ENCODE data around the gene CKAP2.
"Not testable (repeated sequence)": the region's sequence is repeated elsewhere in the genome, so short reads cannot be mapped to it uniquely, and the experiment has no call there.

Gene CKAP2

GRCh38 chr13:52505843-52506242 lies 50.6 kb downstream of the CKAP2 start:
- not testable (repeated sequence) for H3K27ac ChIP-seq (ENCODE audit: low read length); H3K4me1 ChIP-seq (ENCODE audit: low read length); H4K20me1 ChIP-seq (ENCODE audit: insufficient read depth, low read length); H2AFZ ChIP-seq (ENCODE audit: low read depth, low read length); H3K4me3 ChIP-seq (ENCODE audit: low read length); H3K79me2 ChIP-seq (ENCODE audit: low read length); H3K4me2 ChIP-seq (ENCODE audit: low read length); H3K27me3 ChIP-seq (ENCODE audit: low read depth, low read length); H3K9me3 ChIP-seq (ENCODE audit: insufficient read depth, low read length); H3K36me3 ChIP-seq (replicated peaks; ENCODE audit: low read depth, low read length); H3K9ac ChIP-seq (ENCODE audit: low read length)

- H3K36me3 ChIP-seq (replicated peaks; ENCODE audit: low read depth, low read length); H3K79me2 ChIP-seq (ENCODE audit: low read length); H2AFZ ChIP-seq (ENCODE audit: low read depth, low read length); H3K9me3 ChIP-seq (ENCODE audit: insufficient read depth, low read length); H4K20me1 ChIP-seq (ENCODE audit: insufficient read depth, low read length); H3K4me1 ChIP-seq (ENCODE audit: low read length); H3K4me2 ChIP-seq (ENCODE audit: low read length); H3K4me3 ChIP-seq (ENCODE audit: low read length); H3K27me3 ChIP-seq (ENCODE audit: low read depth, low read length); H3K9ac ChIP-seq (ENCODE audit: low read length); H3K27ac ChIP-seq (ENCODE audit: low read length): not testable (repeated sequence)
Observed at GRCh38 chr13:52509532-52509931, 54.3 kb downstream of the CKAP2 start.

GRCh38 chr13:52510221-52510797 lies 55.0 kb downstream of the CKAP2 start:
- not testable (repeated sequence) for H3K79me2 ChIP-seq (ENCODE audit: low read length); H3K9me3 ChIP-seq (ENCODE audit: insufficient read depth, low read length); H3K36me3 ChIP-seq (replicated peaks; ENCODE audit: low read depth, low read length); H3K27me3 ChIP-seq (ENCODE audit: low read depth, low read length); H3K27ac ChIP-seq (ENCODE audit: low read length); H3K4me2 ChIP-seq (ENCODE audit: low read length); H3K4me3 ChIP-seq (ENCODE audit: low read length); H3K4me1 ChIP-seq (ENCODE audit: low read length); H3K9ac ChIP-seq (ENCODE audit: low read length); H4K20me1 ChIP-seq (ENCODE audit: insufficient read depth, low read length); H2AFZ ChIP-seq (ENCODE audit: low read depth, low read length)

- H3K9me3 ChIP-seq (ENCODE audit: insufficient read depth, low read length); H3K79me2 ChIP-seq (ENCODE audit: low read length); H3K9ac ChIP-seq (ENCODE audit: low read length); H3K27ac ChIP-seq (ENCODE audit: low read length); H3K4me3 ChIP-seq (ENCODE audit: low read length); H3K4me2 ChIP-seq (ENCODE audit: low read length); H3K36me3 ChIP-seq (replicated peaks; ENCODE audit: low read depth, low read length); H3K4me1 ChIP-seq (ENCODE audit: low read length); H4K20me1 ChIP-seq (ENCODE audit: insufficient read depth, low read length); H2AFZ ChIP-seq (ENCODE audit: low read depth, low read length); H3K27me3 ChIP-seq (ENCODE audit: low read depth, low read length): not testable (repeated sequence)
Observed at GRCh38 chr13:52511598-52511997, 56.3 kb downstream of the CKAP2 start.

GRCh38 chr13:52513957-52514596 lies 58.8 kb downstream of the CKAP2 start:
- not testable (repeated sequence) for H3K9ac ChIP-seq (ENCODE audit: low read length); H3K9me3 ChIP-seq (ENCODE audit: insufficient read depth, low read length); H3K27me3 ChIP-seq (ENCODE audit: low read depth, low read length); H2AFZ ChIP-seq (ENCODE audit: low read depth, low read length); H4K20me1 ChIP-seq (ENCODE audit: insufficient read depth, low read length); H3K4me1 ChIP-seq (ENCODE audit: low read length); H3K27ac ChIP-seq (ENCODE audit: low read length); H3K36me3 ChIP-seq (replicated peaks; ENCODE audit: low read depth, low read length); H3K4me3 ChIP-seq (ENCODE audit: low read length); H3K4me2 ChIP-seq (ENCODE audit: low read length); H3K79me2 ChIP-seq (ENCODE audit: low read length)

- not testable (repeated sequence) for H3K4me1 ChIP-seq (ENCODE audit: low read length); H3K79me2 ChIP-seq (ENCODE audit: low read length); H3K27me3 ChIP-seq (ENCODE audit: low read depth, low read length); H3K4me2 ChIP-seq (ENCODE audit: low read length); H2AFZ ChIP-seq (ENCODE audit: low read depth, low read length); H3K9me3 ChIP-seq (ENCODE audit: insufficient read depth, low read length); H4K20me1 ChIP-seq (ENCODE audit: insufficient read depth, low read length); H3K9ac ChIP-seq (ENCODE audit: low read length); H3K27ac ChIP-seq (ENCODE audit: low read length); H3K36me3 ChIP-seq (replicated peaks; ENCODE audit: low read depth, low read length); H3K4me3 ChIP-seq (ENCODE audit: low read length)
Observed at GRCh38 chr13:52523323-52523722, 68.0 kb downstream of the CKAP2 start.
